HUES48 (cell line): ENCODE data around the gene RLN1.
"Not testable (repeated sequence)": the region's sequence is repeated elsewhere in the genome, so short reads cannot be mapped to it uniquely, and the experiment has no call there.

Source experiments
- H3K27ac ChIP-seq: one replicate; pipeline ENCODE4 v1.7.0; 2013; ENCODE audit warnings: low read depth, low read length, inconsistent platforms
- H3K27me3 ChIP-seq: 2 replicates; pipeline ENCODE4 v1.6.1; 2013; ENCODE audit warnings: mild to moderate bottlenecking, low read length; ENCODE audit not compliant: control insufficient read depth, insufficient read depth
- H3K36me3 ChIP-seq: 2 replicates; pipeline ENCODE4 v1.6.1; 2013; ENCODE audit warnings: low read length; ENCODE audit not compliant: control insufficient read depth, insufficient read depth
- H3K4me1 ChIP-seq: 2 replicates; pipeline ENCODE4 v1.6.1; 2013; ENCODE audit warnings: mild to moderate bottlenecking, low read length; ENCODE audit not compliant: control insufficient read depth, insufficient read depth
- H3K4me3 ChIP-seq: 2 replicates; pipeline ENCODE4 v1.5.1; 2013; ENCODE audit warnings: mild to moderate bottlenecking, low read depth, low read length
- H3K9ac ChIP-seq: 2 replicates; pipeline ENCODE4 v1.6.1; 2013; ENCODE audit warnings: mild to moderate bottlenecking, low read depth, low read length, moderate library complexity
- H3K9me3 ChIP-seq: 2 replicates; pipeline ENCODE4 v1.6.1; 2013; ENCODE audit warnings: low read length; ENCODE audit not compliant: control insufficient read depth, insufficient read depth

The RLN1 gene

GRCh38 chr9:5360341-5360740, 20.7 kb upstream of the RLN1 start:
- no peak overlapping the region for H3K9ac ChIP-seq
- no peak overlapping the region for H3K27ac ChIP-seq
- H3K4me3 ChIP-seq = no peak overlapping the region
- H3K27me3 ChIP-seq = no peaks in the 10 kb centered on the region
- H3K4me1 ChIP-seq = peaks cover 8% of the 10 kb centered on the region; the same call in 1 of the 2 replicates
- no peaks in the 10 kb centered on the region for H3K36me3 ChIP-seq
- H3K9me3 ChIP-seq = no peaks in the 10 kb centered on the region

GRCh38 chr9:5357431-5358105, 17.9 kb upstream of the RLN1 start:
- H3K27ac ChIP-seq = no peak overlapping the region
- no peaks in the 10 kb centered on the region for H3K27me3 ChIP-seq
- no peak overlapping the region for H3K9ac ChIP-seq
- H3K9me3 ChIP-seq = no peaks in the 10 kb centered on the region
- no peaks in the 10 kb centered on the region for H3K36me3 ChIP-seq
- no peak overlapping the region for H3K4me3 ChIP-seq
- H3K4me1 ChIP-seq = peaks cover 8% of the 10 kb centered on the region; the same call in 1 of the 2 replicates

- Histone ChIP-seq H3K9ac (no peak overlapping the region), H3K36me3 (no peaks in the 10 kb centered on the region), H3K4me3 (no peak overlapping the region), H3K27ac (no peak overlapping the region), H3K9me3 (no peaks in the 10 kb centered on the region), H3K4me1 (no peaks in the 10 kb centered on the region), H3K27me3 (no peaks in the 10 kb centered on the region)
These were observed 16.1 kb upstream of the RLN1 start for GRCh38 chr9:5355817-5356216.

GRCh38 chr9:5355226-5355625, 15.6 kb upstream of the RLN1 start:
- Histone ChIP-seq H3K9me3 (no peaks in the 10 kb centered on the region), H3K4me3 (no peak overlapping the region), H3K27me3 (no peaks in the 10 kb centered on the region), H3K36me3 (no peaks in the 10 kb centered on the region), H3K9ac (no peak overlapping the region), H3K27ac (no peak overlapping the region), H3K4me1 (no peaks in the 10 kb centered on the region)

- H3K4me3 ChIP-seq = no peak overlapping the region
- no peak overlapping the region for H3K27ac ChIP-seq
- no peaks in the 10 kb centered on the region for H3K9me3 ChIP-seq
- no peaks in the 10 kb centered on the region for H3K4me1 ChIP-seq
- no peaks in the 10 kb centered on the region for H3K36me3 ChIP-seq
- no peak overlapping the region for H3K9ac ChIP-seq
- no peaks in the 10 kb centered on the region for H3K27me3 ChIP-seq
These were observed 14.5 kb upstream of the RLN1 start for GRCh38 chr9:5354184-5354583.

- no peaks in the 10 kb centered on the region for H3K4me1 ChIP-seq
- H3K9ac ChIP-seq = no peak overlapping the region
- H3K27ac ChIP-seq = no peak overlapping the region
- no peaks in the 10 kb centered on the region for H3K36me3 ChIP-seq
- no peaks in the 10 kb centered on the region for H3K27me3 ChIP-seq
- no peak overlapping the region for H3K4me3 ChIP-seq
- no peaks in the 10 kb centered on the region for H3K9me3 ChIP-seq
These were observed 13.1 kb upstream of the RLN1 start for GRCh38 chr9:5352637-5353248.

- Histone ChIP-seq H3K27me3 (no peaks in the 10 kb centered on the region), H3K4me1 (peaks cover 4% of the 10 kb centered on the region; the same call in 1 of the 2 replicates), H3K4me3 (no peak overlapping the region), H3K27ac (no peak overlapping the region), H3K9me3 (no peaks in the 10 kb centered on the region), H3K36me3 (no peaks in the 10 kb centered on the region), H3K9ac (no peak overlapping the region)
These were observed 3.0 kb downstream of the RLN1 start for GRCh38 chr9:5336688-5337087.

- H3K4me1 ChIP-seq, H3K27me3 ChIP-seq, H3K27ac ChIP-seq, H3K36me3 ChIP-seq, H3K4me3 ChIP-seq, H3K9ac ChIP-seq, H3K9me3 ChIP-seq: not testable (repeated sequence)
These were observed 8.4 kb downstream of the RLN1 start for GRCh38 chr9:5331276-5331675.

- H3K36me3 ChIP-seq = no peaks in the 10 kb centered on the region
- H3K27ac ChIP-seq = no peak overlapping the region
- H3K4me3 ChIP-seq = peak overlapping the region; percentile 37
- peak overlapping the region; percentile 4; the same call in 1 of the 2 replicates for H3K9ac ChIP-seq
- H3K4me1 ChIP-seq = peaks cover 5% of the 10 kb centered on the region
- H3K27me3 ChIP-seq = no peaks in the 10 kb centered on the region
- no peaks in the 10 kb centered on the region for H3K9me3 ChIP-seq
These were observed 12.7 kb downstream of the RLN1 start for GRCh38 chr9:5326893-5327548.

- Histone ChIP-seq H3K27ac (no peak overlapping the region), H3K4me3 (no peak overlapping the region), H3K9me3 (no peaks in the 10 kb centered on the region), H3K36me3 (no peaks in the 10 kb centered on the region), H3K4me1 (peaks cover 5% of the 10 kb centered on the region), H3K9ac (no peak overlapping the region), H3K27me3 (no peaks in the 10 kb centered on the region)
These were observed 13.5 kb downstream of the RLN1 start for GRCh38 chr9:5326187-5326586.

GRCh38 chr9:5321601-5322000, 18.1 kb downstream of the RLN1 start:
- not testable (repeated sequence) for H3K27me3 ChIP-seq, H3K27ac ChIP-seq, H3K9me3 ChIP-seq, H3K4me1 ChIP-seq, H3K9ac ChIP-seq, H3K36me3 ChIP-seq, H3K4me3 ChIP-seq
